Measurements from ENCODE around the gene C19orf85.
"Not testable (repeated sequence)": the region's sequence is repeated elsewhere in the genome, so short reads cannot be mapped to it uniquely, and the experiment has no call there.

C19orf85 gene

DNA sequence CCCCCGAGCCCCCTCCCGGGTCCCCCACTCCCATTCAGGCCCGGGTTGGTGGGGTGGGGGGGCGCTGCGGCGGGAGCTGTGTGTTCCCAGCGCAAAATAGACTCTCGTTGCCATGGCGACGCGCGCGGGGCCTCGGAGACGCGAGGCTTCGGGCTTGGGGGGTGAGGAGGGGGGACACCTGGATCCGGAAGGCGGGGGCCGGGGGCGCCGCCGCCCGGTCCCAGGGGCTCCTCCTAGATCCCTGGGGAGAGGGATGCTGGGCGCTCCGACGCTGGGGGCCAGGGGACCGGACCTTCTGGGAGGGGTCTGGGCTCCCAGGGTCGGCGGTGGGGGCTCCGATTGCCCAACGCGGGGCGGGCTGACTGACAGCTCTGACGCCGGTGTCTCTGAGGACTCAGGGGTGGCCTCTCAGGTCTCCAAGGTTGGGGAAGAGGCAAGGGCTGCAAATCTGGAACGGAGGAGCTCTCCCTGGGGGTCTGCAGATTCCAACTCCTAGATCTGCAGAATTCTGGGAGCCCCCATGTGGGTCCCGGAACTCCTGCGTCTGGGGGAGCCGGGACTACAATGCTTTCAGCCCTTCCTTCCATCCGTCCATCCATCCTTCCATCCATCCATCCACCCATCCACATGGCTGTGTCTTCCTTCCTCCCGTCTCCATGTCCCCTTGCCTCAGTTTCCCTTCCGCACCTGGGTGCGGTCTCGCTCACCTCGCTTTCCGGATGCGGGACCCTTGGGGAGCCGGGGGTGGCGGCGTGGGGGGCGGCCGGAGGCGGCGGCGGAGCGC lies 12.4 kb downstream of the C19orf85 start:
- no peak for DNase-seq (ENCODE audit: low read depth)
- H3K4me3 ChIP-seq (ENCODE audit: control insufficient read depth, low read depth, low read length): no peak overlapping the region
- TF ChIP-seq CTCF (IDR thresholded peaks at IDR 0.05; ENCODE audit: control insufficient read depth, insufficient read depth, low read depth, low read length, missing control alignments): no peak

DNA sequence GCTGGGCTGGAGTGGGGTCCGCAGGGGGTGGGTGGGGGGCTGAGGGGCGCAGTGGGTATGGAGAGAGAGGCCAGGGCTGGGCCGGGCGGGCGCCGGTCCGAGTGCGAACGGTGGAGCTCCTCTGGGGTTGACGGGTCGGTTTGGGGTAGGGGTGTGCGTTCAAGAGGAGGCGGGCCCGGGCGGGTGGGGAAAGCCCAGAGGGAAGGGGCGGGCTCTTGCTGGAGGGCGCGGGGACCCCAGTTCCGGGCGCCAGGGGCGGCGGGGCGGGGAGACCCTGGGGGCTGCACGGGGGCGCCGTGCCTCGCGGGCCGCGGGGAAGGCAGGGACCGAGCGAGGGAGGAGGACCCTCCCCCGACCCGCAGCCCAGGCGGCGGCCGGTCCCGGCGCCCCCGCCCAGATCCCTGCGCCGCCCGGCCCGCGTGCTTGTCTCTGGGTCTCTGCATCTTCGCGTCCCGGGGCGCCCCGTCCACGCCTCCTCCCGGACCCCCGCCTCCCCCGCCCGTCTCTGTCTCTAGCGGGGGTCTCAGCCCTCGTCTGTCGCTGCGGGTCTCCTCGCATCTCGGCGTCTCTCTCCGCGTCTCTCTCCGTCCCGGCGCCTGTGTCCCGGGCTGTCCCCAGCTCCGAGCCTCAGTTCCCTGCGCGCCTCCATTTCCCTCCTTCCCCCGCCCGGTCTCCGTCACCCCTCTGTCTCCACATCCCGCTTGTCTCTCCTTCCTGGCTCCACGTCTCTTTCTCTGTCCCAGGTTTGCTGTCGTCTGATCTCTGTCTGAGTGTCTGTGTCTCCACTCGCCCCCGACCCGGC lies 13.2 kb downstream of the C19orf85 start:
- no peak for TF ChIP-seq CTCF (IDR thresholded peaks at IDR 0.05; ENCODE audit: control insufficient read depth, insufficient read depth, low read depth, low read length, missing control alignments)
- no peak for DNase-seq (ENCODE audit: low read depth)
- no peak overlapping the region; the same call in none of the 2 replicates for H3K4me3 ChIP-seq (ENCODE audit: control insufficient read depth, low read depth, low read length)

GRCh38 chr19:55449469-55449868 lies 15.1 kb downstream of the C19orf85 start:
- no peak for DNase-seq (ENCODE audit: low read depth)
- TF ChIP-seq CTCF (IDR thresholded peaks at IDR 0.05; ENCODE audit: control insufficient read depth, insufficient read depth, low read depth, low read length, missing control alignments): no peak
- H3K4me3 ChIP-seq (ENCODE audit: control insufficient read depth, low read depth, low read length): no peak overlapping the region

DNA sequence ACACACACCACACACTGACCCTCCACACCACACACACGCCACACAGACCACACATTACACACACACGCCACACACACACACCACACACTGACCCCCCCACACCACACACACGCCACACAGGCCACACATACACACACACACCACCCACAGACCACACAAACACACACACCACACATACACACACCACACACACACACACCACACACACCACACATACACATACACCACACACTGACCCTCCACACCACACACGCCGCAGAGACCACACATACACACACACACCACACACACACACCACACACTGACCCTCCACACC lies 16.4 kb downstream of the C19orf85 start:
- H3K4me3 ChIP-seq (ENCODE audit: control insufficient read depth, low read depth, low read length); DNase-seq (ENCODE audit: low read depth): not testable (repeated sequence)

DNA sequence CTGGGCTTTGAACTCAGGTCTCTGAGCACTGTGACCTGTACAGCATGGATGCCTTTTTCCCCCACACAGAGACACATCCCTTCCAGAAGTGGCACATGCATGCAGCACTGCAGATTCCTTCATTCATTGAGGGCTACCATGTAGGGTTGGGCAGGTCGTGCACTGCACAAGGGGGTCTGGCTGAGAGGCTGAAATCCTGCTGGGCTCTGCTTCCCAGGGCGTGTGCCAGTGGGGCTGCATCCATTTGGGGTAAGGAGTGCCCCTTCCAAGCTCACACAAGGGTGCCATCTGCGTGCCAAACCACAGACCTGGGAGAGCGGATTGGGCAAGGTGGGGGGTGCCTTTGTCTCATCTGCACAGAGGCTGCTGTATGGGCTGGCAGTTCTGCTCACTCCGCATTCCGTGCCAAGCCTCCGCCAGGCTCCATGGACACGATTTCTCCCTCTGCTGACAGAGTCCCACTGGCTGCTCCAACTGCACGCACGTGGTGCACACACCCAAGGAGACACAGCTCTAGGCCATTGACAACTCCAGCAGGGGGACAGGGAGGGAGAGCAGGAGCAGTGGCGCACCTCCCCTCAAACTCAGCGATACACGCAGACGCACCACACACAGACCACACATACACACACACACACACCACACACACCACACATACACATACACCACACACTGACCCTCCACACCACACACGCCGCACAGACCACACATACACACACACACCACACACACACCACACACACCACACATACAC lies 17.0 kb downstream of the C19orf85 start:
- no peak overlapping the region for H3K4me3 ChIP-seq (ENCODE audit: control insufficient read depth, low read depth, low read length)
- no peak for DNase-seq (ENCODE audit: low read depth)

GRCh38 chr19:55446060-55446459 lies 18.5 kb downstream of the C19orf85 start:
- DNase-seq (ENCODE audit: low read depth): no peak
- TF ChIP-seq CTCF (IDR thresholded peaks at IDR 0.05; ENCODE audit: control insufficient read depth, insufficient read depth, low read depth, low read length, missing control alignments): no peak
- no peak overlapping the region for H3K4me3 ChIP-seq (ENCODE audit: control insufficient read depth, low read depth, low read length)

More for the DNA sequence above, 17.0 kb downstream of the C19orf85 start:
- TF ChIP-seq CTCF (IDR thresholded peaks at IDR 0.05; ENCODE audit: control insufficient read depth, insufficient read depth, low read depth, low read length, missing control alignments): no peak
